Nephron progenitor cell (in vitro differentiated cells): ENCODE data around the gene KSR1.

ENCODE experiments used
- DNase-seq: peaks from one replicate; pipeline ENCODE4 v3.0.0; 2021
- H3K27ac Mint-ChIP-seq: 2 replicates; pipeline ENCODE4 v1.8.0; 2021; ENCODE audit warnings: mild to moderate bottlenecking, moderate library complexity, mixed read lengths
- H3K27me3 Mint-ChIP-seq: 2 replicates; pipeline ENCODE4 v1.8.0; 2021; ENCODE audit warnings: mild to moderate bottlenecking, low read depth, mixed read lengths; ENCODE audit not compliant: poor library complexity
- H3K36me3 Mint-ChIP-seq: 2 replicates; pipeline ENCODE4 v1.8.0; 2021; ENCODE audit warnings: low read depth, mixed read lengths
- H3K4me1 Mint-ChIP-seq: 2 replicates; pipeline ENCODE4 v1.8.0; 2021; ENCODE audit warnings: mixed read lengths
- H3K4me3 Mint-ChIP-seq: 2 replicates; pipeline ENCODE4 v1.8.0; 2021; ENCODE audit warnings: mild to moderate bottlenecking, moderate library complexity, mixed read lengths
- H3K9me3 Mint-ChIP-seq: 2 replicates; pipeline ENCODE4 v1.8.0; 2021; ENCODE audit warnings: mild to moderate bottlenecking, moderate library complexity, mixed read lengths
- TF ChIP-seq, protein P1 (sequence below): fragments of 200-600 bp; sonication (generic); IDR thresholded peaks from 2 replicates; pipeline ENCODE4 v1.5.0; 2021; ENCODE audit warnings: antibody characterized with exemption

Gene KSR1

DNA sequence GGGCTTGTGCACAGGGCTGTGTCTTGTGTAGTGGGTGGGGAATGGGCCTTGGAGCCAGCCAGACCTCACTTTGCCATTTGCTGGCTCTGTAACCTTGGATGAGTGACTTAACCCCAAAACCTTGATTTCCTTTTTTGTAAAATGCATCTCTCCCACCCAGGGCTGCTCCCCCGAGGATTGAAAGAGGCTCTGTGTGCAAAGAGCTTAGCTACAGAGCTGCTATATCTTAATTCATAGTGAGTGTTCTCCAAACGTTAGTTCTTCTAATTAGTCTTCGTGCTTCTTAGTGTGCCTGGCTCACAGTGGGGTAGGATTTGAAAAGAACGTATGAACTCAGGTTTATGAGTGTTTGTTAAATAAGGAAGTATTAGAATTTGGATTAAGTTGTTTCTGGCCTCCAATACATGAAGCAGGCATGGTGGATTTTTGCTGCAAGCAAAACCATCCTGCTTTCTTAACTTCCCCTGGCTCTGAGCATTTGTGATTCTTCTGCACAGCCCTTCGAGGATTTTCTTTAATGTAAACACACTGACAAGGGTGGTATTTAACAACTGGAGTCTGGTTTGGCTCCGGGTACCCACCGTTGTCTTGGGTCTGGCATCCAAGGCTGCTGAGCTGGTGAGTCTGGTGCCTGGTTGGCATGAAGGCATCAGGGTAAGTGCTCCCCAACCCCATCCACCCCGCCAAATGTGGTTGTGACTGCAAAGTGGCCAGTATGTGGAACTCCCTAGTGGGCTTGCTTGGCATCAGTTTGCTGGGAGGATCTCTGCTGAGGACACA lies 29.7 kb downstream of the KSR1 start:
- Mint-ChIP-seq H3K9me3 (peaks cover 4% of the 10 kb centered on the region), H3K27me3 (no peaks in the 10 kb centered on the region), H3K27ac (no peak overlapping the region), H3K4me1 (peaks cover 25% of the 10 kb centered on the region), H3K36me3 (peaks cover 9% of the 10 kb centered on the region), H3K4me3 (no peak overlapping the region)
- DNase-seq: no peak
- TF ChIP-seq, protein P1, sequence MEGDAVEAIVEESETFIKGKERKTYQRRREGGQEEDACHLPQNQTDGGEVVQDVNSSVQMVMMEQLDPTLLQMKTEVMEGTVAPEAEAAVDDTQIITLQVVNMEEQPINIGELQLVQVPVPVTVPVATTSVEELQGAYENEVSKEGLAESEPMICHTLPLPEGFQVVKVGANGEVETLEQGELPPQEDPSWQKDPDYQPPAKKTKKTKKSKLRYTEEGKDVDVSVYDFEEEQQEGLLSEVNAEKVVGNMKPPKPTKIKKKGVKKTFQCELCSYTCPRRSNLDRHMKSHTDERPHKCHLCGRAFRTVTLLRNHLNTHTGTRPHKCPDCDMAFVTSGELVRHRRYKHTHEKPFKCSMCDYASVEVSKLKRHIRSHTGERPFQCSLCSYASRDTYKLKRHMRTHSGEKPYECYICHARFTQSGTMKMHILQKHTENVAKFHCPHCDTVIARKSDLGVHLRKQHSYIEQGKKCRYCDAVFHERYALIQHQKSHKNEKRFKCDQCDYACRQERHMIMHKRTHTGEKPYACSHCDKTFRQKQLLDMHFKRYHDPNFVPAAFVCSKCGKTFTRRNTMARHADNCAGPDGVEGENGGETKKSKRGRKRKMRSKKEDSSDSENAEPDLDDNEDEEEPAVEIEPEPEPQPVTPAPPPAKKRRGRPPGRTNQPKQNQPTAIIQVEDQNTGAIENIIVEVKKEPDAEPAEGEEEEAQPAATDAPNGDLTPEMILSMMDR: no peak

DNA sequence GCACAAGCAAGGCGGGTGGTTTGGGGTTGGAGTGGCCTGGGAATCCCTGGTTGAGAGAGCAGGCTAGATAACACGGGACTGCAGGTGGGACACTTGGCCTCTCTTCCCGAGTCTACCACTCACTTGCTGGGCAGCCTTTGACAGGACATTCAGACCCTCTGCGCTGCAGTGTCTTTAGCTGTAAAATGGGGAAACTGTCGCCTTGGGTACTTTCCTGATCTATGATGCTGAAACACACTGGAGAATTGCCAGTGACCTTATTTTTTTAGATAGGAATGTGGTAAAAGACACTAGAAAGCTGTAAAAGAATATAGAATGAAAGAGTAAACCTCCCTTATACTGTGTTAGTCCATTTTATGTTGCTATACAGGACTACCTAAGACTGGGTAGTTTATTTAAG lies 30.5 kb downstream of the KSR1 start:
- no peak for DNase-seq
- TF ChIP-seq, protein P1: no peak
- Mint-ChIP-seq H3K27me3 (no peaks in the 10 kb centered on the region), H3K4me3 (no peak overlapping the region), H3K9me3 (peaks cover 4% of the 10 kb centered on the region), H3K27ac (no peak overlapping the region), H3K4me1 (peaks cover 34% of the 10 kb centered on the region), H3K36me3 (peaks cover 9% of the 10 kb centered on the region)

DNA sequence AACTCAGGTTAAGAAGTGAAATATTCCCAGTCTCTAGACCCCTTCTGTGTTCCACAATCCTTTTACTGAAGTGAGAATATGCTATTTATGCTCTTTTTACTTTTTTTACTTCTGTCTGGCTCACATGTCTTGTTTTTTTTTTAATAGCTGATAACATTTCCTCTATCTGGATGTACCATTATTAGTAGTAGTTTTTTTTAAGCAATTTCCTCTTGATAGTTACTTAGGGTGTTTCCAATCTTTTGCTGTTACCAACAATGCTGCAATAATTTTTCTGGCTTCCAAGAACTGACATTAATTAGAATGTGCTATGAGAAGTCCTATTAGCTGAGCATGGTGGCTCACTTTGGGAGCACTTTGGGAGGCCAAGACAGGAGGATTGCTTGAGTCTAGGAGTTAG lies 32.0 kb downstream of the KSR1 start:
- TF ChIP-seq, protein P1: no peak
- Mint-ChIP-seq H3K36me3 (peaks cover 9% of the 10 kb centered on the region), H3K4me3 (no peak overlapping the region), H3K4me1 (peaks cover 49% of the 10 kb centered on the region), H3K9me3 (peaks cover 4% of the 10 kb centered on the region), H3K27ac (no peak overlapping the region), H3K27me3 (no peaks in the 10 kb centered on the region)
- no peak for DNase-seq

DNA sequence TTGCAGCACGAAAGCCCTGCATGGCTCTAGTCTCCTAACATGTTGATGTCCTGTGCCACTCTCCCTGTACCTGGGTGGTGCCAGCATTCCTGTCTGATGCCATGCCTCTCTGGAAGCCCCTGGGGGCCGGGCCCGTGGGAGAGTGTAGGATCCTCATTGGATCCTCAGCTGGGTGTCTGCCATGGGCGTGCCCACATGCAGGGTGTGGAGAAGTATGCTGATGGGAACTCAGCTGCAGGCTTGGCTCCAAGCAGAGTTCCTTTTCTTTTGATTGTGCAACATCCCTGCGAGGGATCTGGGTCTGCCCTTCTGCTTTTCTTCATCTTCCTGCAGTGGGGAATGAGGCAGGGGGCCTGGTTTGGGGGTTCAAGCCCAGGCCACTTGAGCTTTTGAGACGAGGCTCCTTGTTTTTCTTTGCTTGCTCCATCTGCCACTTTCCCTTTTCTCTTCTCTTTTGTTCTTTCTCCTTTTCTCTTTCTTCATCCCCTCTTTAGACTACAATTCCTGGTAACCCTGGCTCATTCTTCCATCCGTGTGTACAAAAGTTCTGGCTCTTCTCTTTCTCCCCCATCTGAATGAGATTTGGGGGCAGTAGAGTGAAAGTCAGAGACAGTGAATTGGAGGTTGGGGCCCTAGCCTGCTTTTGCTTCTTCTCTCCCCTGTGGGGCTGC lies 32.9 kb downstream of the KSR1 start:
- no peak overlapping the region for H3K4me3 Mint-ChIP-seq
- peaks cover 4% of the 10 kb centered on the region for H3K9me3 Mint-ChIP-seq
- peaks cover 9% of the 10 kb centered on the region for H3K36me3 Mint-ChIP-seq
- DNase-seq: no peak
- TF ChIP-seq, protein P1: no peak
- H3K27ac Mint-ChIP-seq: no peak overlapping the region
- no peaks in the 10 kb centered on the region for H3K27me3 Mint-ChIP-seq
- peaks cover 58% of the 10 kb centered on the region for H3K4me1 Mint-ChIP-seq

DNA sequence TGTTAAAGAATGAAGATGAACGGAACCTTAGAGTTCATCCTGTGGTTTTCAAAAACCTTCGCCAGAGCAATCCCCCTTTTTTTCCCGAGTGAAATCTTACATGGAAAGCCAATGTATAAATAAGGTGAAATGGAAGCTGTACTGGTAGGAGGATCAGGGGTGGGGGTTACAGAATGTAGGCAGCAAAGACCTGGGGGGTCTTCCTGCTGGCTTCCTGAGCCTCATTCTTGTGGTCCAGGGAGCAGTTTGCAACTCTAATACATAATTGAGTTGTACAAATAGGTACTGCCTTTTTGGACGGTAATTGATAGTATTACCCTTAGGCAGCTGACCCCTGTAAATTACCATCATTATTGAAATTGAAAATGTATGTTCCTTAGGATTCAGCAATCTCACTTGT lies 34.1 kb downstream of the KSR1 start:
- TF ChIP-seq, protein P1: no peak
- Mint-ChIP-seq H3K4me1 (peaks cover 70% of the 10 kb centered on the region), H3K27me3 (no peaks in the 10 kb centered on the region), H3K27ac (no peak overlapping the region), H3K4me3 (no peak overlapping the region), H3K36me3 (peaks cover 9% of the 10 kb centered on the region), H3K9me3 (peaks cover 4% of the 10 kb centered on the region)
- no peak for DNase-seq
